GM18951 (cell line): Measurements from ENCODE around the gene BPI.
"Not testable (repeated sequence)": the region's sequence is repeated elsewhere in the genome, so short reads cannot be mapped to it uniquely, and the experiment has no call there.

Experiments
- POLR2A ChIP-seq: IDR thresholded peaks from 4 replicates; pipeline ENCODE4 v1.6.1; 2011; ENCODE audit warnings: mild to moderate bottlenecking; ENCODE audit not compliant: insufficient read length, insufficient read depth; ENCODE audit errors: extremely low read depth
- in situ Hi-C: fragments of 300-500 bp; cut with MboI; formaldehyde crosslinking; loops from one replicate; pipeline ENCODE4 v1.12.0; 2022; ENCODE audit warnings: low sequenced_read_pairs, mixed read lengths, inconsistent platforms; ENCODE audit not compliant: unreplicated experiment

BPI gene

DNA sequence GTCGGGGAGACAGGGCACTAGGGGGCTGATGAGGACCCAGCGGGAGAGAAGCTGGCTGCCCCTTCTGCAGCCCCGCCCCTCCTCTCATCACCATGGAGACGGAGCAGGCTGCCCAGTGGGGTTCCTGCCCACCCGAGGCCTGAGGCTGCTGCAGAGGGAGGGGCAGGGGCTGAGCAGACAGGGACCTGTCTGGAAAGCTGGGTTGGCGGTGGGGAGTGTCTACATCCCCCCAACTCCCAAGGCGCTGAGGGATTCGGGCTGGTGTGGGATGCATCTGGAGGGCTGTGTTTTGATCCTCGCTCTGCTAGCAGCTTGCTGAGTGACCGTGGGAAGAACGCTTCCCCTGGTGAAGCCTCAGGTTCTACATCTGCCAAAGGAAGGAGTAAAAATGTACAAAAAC, 1.2 kb upstream of the BPI start:
- in situ Hi-C loops: no loop called here

GRCh38 chr20:38304845-38305447, 990 bp downstream of the BPI start:
- no peak for TF ChIP-seq POLR2A
- in situ Hi-C loops: no loop called here

More for the DNA sequence above, 1.2 kb upstream of the BPI start:
- TF ChIP-seq POLR2A: no peak

- in situ Hi-C loops: no loop called here
- no peak for TF ChIP-seq POLR2A
These were observed 1.6 kb downstream of the BPI start for GRCh38 chr20:38305541-38305940.

- in situ Hi-C loops: no loop called here
- no peak for TF ChIP-seq POLR2A
These were observed 2.4 kb downstream of the BPI start for GRCh38 chr20:38306379-38306778.

GRCh38 chr20:38307371-38308046, 3.6 kb downstream of the BPI start:
- no peak for TF ChIP-seq POLR2A
- in situ Hi-C loops: no loop called here

GRCh38 chr20:38308047-38308438, 4.1 kb downstream of the BPI start:
- in situ Hi-C loops: no loop called here
- no peak for TF ChIP-seq POLR2A

DNA sequence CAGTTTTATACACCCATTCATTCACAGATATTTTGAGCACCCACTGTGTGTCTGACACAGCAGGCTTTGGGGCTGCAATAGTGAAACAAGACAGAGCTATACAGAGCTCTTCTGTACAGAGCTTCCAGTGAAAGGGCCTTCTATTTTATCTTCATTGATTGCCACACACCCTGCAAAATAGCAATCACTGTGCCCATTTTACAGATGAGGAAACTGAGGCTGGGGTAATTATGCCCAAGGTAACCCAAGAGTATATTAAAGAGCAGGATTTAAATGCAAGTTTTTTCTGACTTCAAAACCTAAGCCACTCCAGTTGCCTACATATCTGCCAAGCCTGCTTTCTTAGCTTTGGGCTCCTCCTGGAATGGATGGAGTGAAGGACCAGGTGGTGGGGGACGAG, 4.5 kb downstream of the BPI start:
- in situ Hi-C loops: no loop called here
- no peak for TF ChIP-seq POLR2A

- in situ Hi-C loops: no loop called here
- TF ChIP-seq POLR2A: no peak
These were observed 7.1 kb downstream of the BPI start for GRCh38 chr20:38311091-38311490.

- in situ Hi-C loops: no loop called here
- no peak for TF ChIP-seq POLR2A
These were observed 7.5 kb downstream of the BPI start for GRCh38 chr20:38311491-38311890.

DNA sequence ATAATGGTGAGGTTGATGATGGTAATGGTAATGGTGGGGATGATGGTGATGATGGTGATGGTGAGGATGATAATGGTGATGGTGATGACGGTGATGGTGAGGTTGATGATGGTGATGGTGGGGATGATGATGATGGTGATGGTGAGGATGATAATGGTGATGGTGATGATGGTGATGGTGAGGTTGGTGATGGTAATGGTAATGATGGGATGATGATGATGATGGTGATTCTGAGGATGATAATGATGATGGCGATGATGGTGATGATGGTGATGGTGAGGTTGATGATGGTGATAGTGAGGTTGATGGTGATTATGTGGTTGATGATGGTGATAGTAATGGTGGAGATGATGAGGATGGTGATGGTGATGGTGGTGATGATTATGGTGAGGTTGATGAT, 9.7 kb downstream of the BPI start:
- TF ChIP-seq POLR2A: no peak
- in situ Hi-C loops: no loop called here

DNA sequence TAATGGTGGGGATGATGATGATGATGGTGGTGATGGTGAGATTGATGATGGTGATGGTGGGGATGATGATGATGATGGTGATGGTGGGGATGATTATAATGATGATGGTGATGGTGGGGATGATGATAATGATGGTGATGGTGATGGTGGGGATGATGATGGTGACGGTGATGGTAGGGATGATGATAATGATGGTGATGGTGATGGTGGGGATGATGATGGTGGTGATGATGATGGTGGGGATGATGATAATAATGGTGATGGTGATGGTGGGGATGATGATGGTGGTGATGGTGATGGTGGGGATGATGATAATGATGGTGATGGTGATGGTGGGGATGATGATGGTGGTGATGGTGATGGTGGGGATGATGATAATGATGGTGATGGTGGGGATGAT, 10.4 kb downstream of the BPI start:
- in situ Hi-C loops: not testable (repeated sequence)

- in situ Hi-C loops: no loop called here
- no peak for TF ChIP-seq POLR2A
These were observed 11.5 kb downstream of the BPI start for GRCh38 chr20:38315290-38315966.

GRCh38 chr20:38316341-38316740, 12.4 kb downstream of the BPI start:
- in situ Hi-C loops: no loop called here

DNA sequence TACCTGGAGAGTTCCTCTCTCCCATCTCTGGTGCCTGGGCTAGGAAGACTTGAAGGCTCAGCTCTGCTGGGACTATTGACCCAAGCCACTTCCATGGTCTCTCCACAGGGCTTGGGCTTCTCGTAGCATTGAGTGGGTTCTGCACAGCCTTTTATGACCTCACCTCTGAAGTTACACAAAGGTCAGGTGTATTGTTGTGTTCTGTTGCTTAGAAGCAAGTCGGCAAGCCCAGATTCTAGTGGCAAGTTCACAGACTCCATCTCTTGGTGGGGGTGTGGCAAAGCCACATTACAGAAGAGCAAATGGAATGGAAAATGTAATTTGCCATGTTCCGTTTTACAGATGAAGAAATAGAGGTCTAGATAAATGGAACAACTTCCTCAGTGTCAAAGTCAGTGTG, 13.5 kb downstream of the BPI start:
- in situ Hi-C loops: no loop called here
- TF ChIP-seq POLR2A: no peak

More at GRCh38 chr20:38316341-38316740, 12.4 kb downstream of the BPI start:
- TF ChIP-seq POLR2A: no peak
